CD4-positive, alpha-beta T cell treated with Interleukin-6 for 4 hours (primary cell): ENCODE data around the gene STYXL1.

Experiments
- DNase-seq: peaks from one replicate; pipeline ENCODE4 v3.0.0-alpha.2; 2020; ENCODE audit warnings: mixed read lengths

STYXL1 gene

GRCh38 chr7:75951506-75951905 is 96.3 kb downstream of the STYXL1 start:
- no peak for DNase-seq

- no peak for DNase-seq
These were observed 97.6 kb downstream of the STYXL1 start for GRCh38 chr7:75950111-75950681.

- no peak for DNase-seq
These were observed 99.6 kb downstream of the STYXL1 start for GRCh38 chr7:75948179-75948578.
